ENCODE results near the gene PIEZO2.

- no peak for TF ChIP-seq CTCF (IDR thresholded peaks at IDR 0.05)
- TF ChIP-seq SIN3A (IDR thresholded peaks at IDR 0.05; ENCODE audit: borderline replicate concordance, insufficient read depth, low read depth, low read length), result no peak
- no peak for TF ChIP-seq REST (IDR thresholded peaks at IDR 0.05; ENCODE audit: insufficient read depth in 1 of 2, low read depth in 2 of 2, low read length in 1 of 2)
Measured at GRCh38 chr18:10804126-10804525, 345.2 kb downstream of the PIEZO2 start.

Data from Panc1 (cell line).